GM12878 (cell line): Measurements from ENCODE around the gene KRT80. TPM values are rescaled to one million over a fixed set of nuclear protein-coding genes. Genes with fewer than 3 reads are reported as not detected.

Source experiments
- ATAC-seq: fragments of 200-7000 bp; cut with Tn5 transposase; 3 replicates; pipeline ENCODE4 v1.9.1; 2020; ENCODE audit warnings: mild to moderate bottlenecking, moderate library complexity
- BruUV-seq: library from RNA; stranded (reverse); fragments of 400-500 nt; replicated peaks from 2 replicates; lab custom pipeline; 2021; lab: Mats Ljungman, UMichigan
- CTCF ChIA-PET: fragments of 300-600 bp; sonication (Branson Sonifier 250); formaldehyde crosslinking; extraction: SDS; loops from one replicate; lab custom pipeline; 2021; ENCODE audit warnings: inconsistent platforms; lab: Yijun Ruan, JAX
- POLR2A ChIA-PET: fragments of 350-600 bp; formaldehyde crosslinking; extraction: SDS; loops from one replicate; lab custom pipeline; 2021; ENCODE audit warnings: inconsistent platforms; lab: Charles Lee
- RAD21 ChIA-PET: fragments of 300-600 bp; sonication (Branson Sonifier 250); formaldehyde crosslinking; loops from one replicate; lab custom pipeline; 2023; ENCODE audit warnings: antibody characterized with exemption; ENCODE audit not compliant: unreplicated experiment; lab: Charles Lee
- SMC1A ChIA-PET: fragments of 300-600 bp; sonication (Branson Sonifier 250); formaldehyde crosslinking; loops from one replicate; lab custom pipeline; 2023; ENCODE audit not compliant: unreplicated experiment, uncharacterized antibody; lab: Charles Lee
- DNase-seq: peaks from one replicate; pipeline ENCODE4 v3.0.0-alpha.2; 2011; ENCODE audit warnings: low read depth, low spot score
- FAIRE-seq: peaks from 3 replicates; lab custom pipeline; 2011; peaks lifted over from hg19 to GRCh38; lab: Jason Lieb, UNC
- H2AFZ ChIP-seq: 2 replicates; pipeline ENCODE4 v1.6.0; 2011; ENCODE audit warnings: low read depth, low read length, control low read depth; ENCODE audit not compliant: control insufficient read depth
- H3K27ac ChIP-seq: 2 replicates; pipeline ENCODE4 v1.5.1; 2011; ENCODE audit warnings: control low read depth; ENCODE audit not compliant: control insufficient read depth, insufficient read depth
- H3K27me3 ChIP-seq, 2 experiments: replicated peaks in 1 of 2; 2 replicates each; pipeline versions ENCODE4 v1.6.0 to v1.6.1; 2011; ENCODE audit warnings: low read length in 1 of 2; ENCODE audit not compliant: control insufficient read depth in 2 of 2, insufficient read depth in 2 of 2
- H3K36me3 ChIP-seq, 2 experiments: 2 replicates each; pipeline ENCODE4 v1.5.1; 2011; ENCODE audit warnings: low read length in 1 of 2; ENCODE audit not compliant: control insufficient read depth in 2 of 2, insufficient read depth in 2 of 2
- H3K4me1 ChIP-seq: 2 replicates; pipeline ENCODE4 v1.6.1; 2011; ENCODE audit warnings: mild to moderate bottlenecking, low read length, moderate library complexity, mixed read lengths; ENCODE audit not compliant: control insufficient read depth, insufficient read depth
- H3K4me2 ChIP-seq: 2 replicates; pipeline ENCODE4 v1.6.0; 2011; ENCODE audit warnings: control low read depth; ENCODE audit not compliant: control insufficient read depth, insufficient read depth
- H3K4me3 ChIP-seq: fragments of 200-600 bp; sonication (generic); 2 replicates; pipeline ENCODE4 v1.5.1; 2016
- H3K79me2 ChIP-seq: 2 replicates; pipeline ENCODE4 v1.6.0; 2011; ENCODE audit warnings: low read length; ENCODE audit not compliant: control insufficient read depth, insufficient read depth
- H3K9ac ChIP-seq: 2 replicates; pipeline ENCODE4 v1.8.0; 2011; ENCODE audit warnings: low read length, control low read depth, mixed read lengths; ENCODE audit not compliant: control insufficient read depth, insufficient read depth
- H3K9me3 ChIP-seq: replicated peaks from 3 replicates; pipeline ENCODE4 v1.5.1; 2011; ENCODE audit warnings: mild to moderate bottlenecking, low read length; ENCODE audit not compliant: control insufficient read depth, insufficient read depth
- H4K20me1 ChIP-seq: 2 replicates; pipeline ENCODE4 v1.6.0; 2011; ENCODE audit not compliant: control insufficient read depth, insufficient read depth
- BCL11A ChIP-seq: IDR thresholded peaks from 2 replicates; pipeline ENCODE4 v1.6.1; 2011; ENCODE audit warnings: low read depth, low read length
- CBFB ChIP-seq: IDR thresholded peaks from 2 replicates; pipeline ENCODE4 v1.6.1; 2016; ENCODE audit warnings: antibody characterized with exemption, low read depth
- MLLT1 ChIP-seq: fragments of 450-650 bp; IDR thresholded peaks from 2 replicates; pipeline ENCODE4 v1.6.1; 2016; ENCODE audit warnings: mild to moderate bottlenecking
- TCF3 ChIP-seq: IDR thresholded peaks from 2 replicates; pipeline ENCODE4 v1.6.1; 2012; ENCODE audit warnings: low read depth, mild to moderate bottlenecking, low read length, borderline replicate concordance; ENCODE audit not compliant: insufficient read depth
- WRNIP1 ChIP-seq: IDR thresholded peaks from 2 replicates; pipeline ENCODE4 v1.6.1; 2011; ENCODE audit warnings: low read depth, low read length, improper control_type of control experiment, borderline replicate concordance
- whole genome bisulfite sequencing: methylation state at CpG from one replicate; pipeline ENCODE4 v1.1.6; 2016; ENCODE audit warnings: low lambda C conversion rate; ENCODE audit not compliant: insufficient replicate concordance, insufficient coverage; ENCODE audit errors: missing lambda C conversion rate; 5-methylcytosine and 5-hydroxymethylcytosine counted together
- in situ Hi-C: fragments of 300-500 bp; cut with MboI; formaldehyde crosslinking; loops from 9 replicates; pipeline ENCODE4 v1.14.3; 2018; ENCODE audit warnings: mixed read lengths
- intact Hi-C: fragments of 100-400 bp; cut with micrococcal nuclease; formaldehyde crosslinking; loops from one replicate; pipeline ENCODE4 v1.14.2; 2022; ENCODE audit not compliant: unreplicated experiment
- polyA plus RNA-seq, 11 experiments: library from polyadenylated mRNA; depleted of rRNA in 4 of 11; unstranded in 6 of 11; stranded (reverse) in 5 of 11; fragments of >200 nt; fragmentation: Nextera tagmentation in 4 of 11; fragmentation: Illumina TruSeq in 1 of 11; extraction: Ambion mirVana in 4 of 11; extraction: Trizol in 1 of 11; gene quantifications; 1 replicate in 1 of 11; 2 replicates in 10 of 11; pipeline versions ENCODE4 v1.2.1 to v1.2.3, GENCODE V29; 2011 to 2016; ENCODE audit warnings: inconsistent platforms in 2 of 11, missing spikeins in 2 of 11, low read depth in 1 of 11
- total RNA-seq, 4 experiments: library from RNA; depleted of rRNA in 3 of 4; stranded (reverse); fragments of >200 nt in 3 of 4; fragmentation: Illumina TruSeq in 1 of 4; extraction: Trizol in 1 of 4; gene quantifications; 2 replicates each; pipeline versions ENCODE4 v1.2.1 to v1.2.3, GENCODE V29; 2013 to 2021

Gene KRT80
- total and polyA plus RNA-seq, 10 of the 15 experiments (the other 5 are each of a cell fraction or from before 2014, with no cell fraction given), result 0.01 TPM; not detected in 9

- TF ChIP-seq WRNIP1 (no peak), MLLT1 (no peak), CBFB (no peak), BCL11A (no peak), TCF3 (no peak)
- ChIA-PET CTCF (interaction anchor here (1.3 to 1.4 kb wide), 2 partner anchors 11 to 182 kb away, joined by 3 read pairs; no protein-coding TSS in a partner anchor), POLR2A (no interaction called here), RAD21 (no interaction called here), SMC1A (no interaction called here)
- Histone ChIP-seq H3K79me2 (no peaks in the 10 kb centered on the region), H4K20me1 (no peaks in the 10 kb centered on the region), H3K9ac (no peak overlapping the region), H3K27ac (no peak overlapping the region), H3K27me3 (no peaks in the 10 kb centered on the region; a peak in 1 of 4 replicates), H2AFZ (no peak overlapping the region), H3K4me3 (no peak overlapping the region), H3K9me3 (no peaks in the 10 kb centered on the region), H3K4me2 (no peak overlapping the region), H3K36me3 (no peaks in the 10 kb centered on the region), H3K4me1 (no peaks in the 10 kb centered on the region)
- intact Hi-C loops, result no loop called here
- WGBS, result 37% methylated on average over 14 of the region's 18 CpGs
- in situ Hi-C loops, result loop anchor here (5.0 kb wide), 1 partner anchor 842 kb away; no protein-coding TSS in a partner anchor
- no TSS peak for BruUV-seq
- FAIRE-seq, result no peak
- no peak for DNase-seq
- ATAC-seq, result no peak
Observed at GRCh38 chr12:52145228-52146088, 46.4 kb downstream of the KRT80 start.
